HG03280 (cell line): Measurements from ENCODE around the gene FHIT.
"Not testable (repeated sequence)": the region's sequence is repeated elsewhere in the genome, so short reads cannot be mapped to it uniquely, and the experiment has no call there.

Source experiments
- ATAC-seq: cut with Tn5 transposase; IDR thresholded peaks from one replicate; pipeline ENCODE4 v1.9.1; 2021; ENCODE audit warnings: mild to moderate bottlenecking, moderate library complexity; ENCODE audit not compliant: unreplicated experiment

The FHIT gene

GRCh38 chr3:59831394-59831793 lies 1419.9 kb downstream of the FHIT start:
- no peak for ATAC-seq

GRCh38 chr3:59829527-59829926 lies 1421.7 kb downstream of the FHIT start:
- ATAC-seq, result no peak

- ATAC-seq, result no peak
Observed at GRCh38 chr3:59824876-59825275, 1426.4 kb downstream of the FHIT start.

- ATAC-seq, result no peak
Observed at GRCh38 chr3:59821274-59821673, 1430.0 kb downstream of the FHIT start.

- ATAC-seq, result no peak
Observed at GRCh38 chr3:59820352-59820934, 1430.8 kb downstream of the FHIT start.

GRCh38 chr3:59818919-59819300 lies 1432.3 kb downstream of the FHIT start:
- no peak for ATAC-seq

- ATAC-seq, result no peak
Observed at GRCh38 chr3:59818033-59818918, 1433.0 kb downstream of the FHIT start.

- no peak for ATAC-seq
Observed at GRCh38 chr3:59817511-59817910, 1433.7 kb downstream of the FHIT start.

GRCh38 chr3:59816312-59816711 lies 1434.9 kb downstream of the FHIT start:
- ATAC-seq, result no peak

- ATAC-seq, result no peak
Observed at GRCh38 chr3:59813148-59813538, 1438.1 kb downstream of the FHIT start.

GRCh38 chr3:59812237-59813147 lies 1438.8 kb downstream of the FHIT start:
- ATAC-seq, result no peak

GRCh38 chr3:59811160-59811559 lies 1440.1 kb downstream of the FHIT start:
- no peak for ATAC-seq

- ATAC-seq, result no peak
Observed at GRCh38 chr3:59810606-59811005, 1440.6 kb downstream of the FHIT start.

- ATAC-seq, result no peak
Observed at GRCh38 chr3:59809710-59810444, 1441.4 kb downstream of the FHIT start.

GRCh38 chr3:59809016-59809415 lies 1442.2 kb downstream of the FHIT start:
- no peak for ATAC-seq

- no peak for ATAC-seq
Observed at GRCh38 chr3:59808446-59808845, 1442.8 kb downstream of the FHIT start.

- no peak for ATAC-seq
Observed at GRCh38 chr3:59803268-59803667, 1448.0 kb downstream of the FHIT start.

GRCh38 chr3:59802453-59802852 lies 1448.8 kb downstream of the FHIT start:
- ATAC-seq, result not testable (repeated sequence)

- no peak for ATAC-seq
Observed at GRCh38 chr3:59802045-59802444, 1449.2 kb downstream of the FHIT start.

GRCh38 chr3:59800481-59800880 lies 1450.8 kb downstream of the FHIT start:
- ATAC-seq, result no peak
